Loucy (cell line): ENCODE results near the gene WNT11.

ENCODE experiments used
- H2AFZ ChIP-seq: fragments of 200-600 bp; sonication (generic); 2 replicates; pipeline ENCODE4 v1.6.0; 2016; ENCODE audit warnings: antibody characterized with exemption, mild to moderate bottlenecking, low read length, moderate library complexity
- H3F3A ChIP-seq: fragments of 200-600 bp; 2 replicates; pipeline ENCODE4 v1.6.0; 2016; ENCODE audit warnings: antibody characterized with exemption, low read depth, mild to moderate bottlenecking
- H3K27me3 ChIP-seq: fragments of 200-600 bp; sonication (generic); 2 replicates; pipeline ENCODE4 v1.6.1; 2014; ENCODE audit warnings: low read length, mild to moderate bottlenecking; ENCODE audit not compliant: insufficient read depth, poor library complexity, severe bottlenecking
- H3K36me3 ChIP-seq: fragments of 200-600 bp; sonication (generic); 2 replicates; pipeline ENCODE4 v1.6.1; 2016; ENCODE audit warnings: low read length; ENCODE audit not compliant: insufficient read depth
- H3K4me1 ChIP-seq: fragments of 200-600 bp; sonication (generic); 2 replicates; pipeline ENCODE4 v1.5.1; 2014; ENCODE audit warnings: low read length, mild to moderate bottlenecking; ENCODE audit not compliant: insufficient read depth, poor library complexity, severe bottlenecking
- H3K4me2 ChIP-seq: fragments of 200-600 bp; sonication (generic); 2 replicates; pipeline ENCODE4 v1.6.0; 2014; ENCODE audit warnings: antibody characterized with exemption, low read length, low read depth, mild to moderate bottlenecking; ENCODE audit not compliant: poor library complexity, severe bottlenecking
- H3K4me3 ChIP-seq: fragments of 200-600 bp; sonication (generic); 2 replicates; pipeline ENCODE4 v1.5.1; 2014; ENCODE audit warnings: low read length, mild to moderate bottlenecking, mixed read lengths; ENCODE audit not compliant: poor library complexity, severe bottlenecking
- H3K79me2 ChIP-seq: fragments of 200-600 bp; sonication (generic); 2 replicates; pipeline ENCODE4 v1.6.1; 2014; ENCODE audit warnings: low read length; ENCODE audit not compliant: insufficient read depth
- H3K9ac ChIP-seq: fragments of 200-600 bp; sonication (generic); 2 replicates; pipeline ENCODE4 v1.6.0; 2014; ENCODE audit warnings: mild to moderate bottlenecking, low read depth, low read length, moderate library complexity; ENCODE audit not compliant: poor library complexity, severe bottlenecking
- H3K9me2 ChIP-seq: fragments of 200-600 bp; sonication (generic); replicated peaks from 2 replicates; pipeline ENCODE4 v1.6.1; 2016; ENCODE audit warnings: low read depth, low read length, mixed read lengths
- H3K9me3 ChIP-seq: fragments of 200-600 bp; sonication (generic); 2 replicates; pipeline ENCODE4 v1.6.1; 2014; ENCODE audit warnings: mild to moderate bottlenecking, antibody characterized with exemption, low read length, low read depth; ENCODE audit not compliant: insufficient read depth
- H4K20me1 ChIP-seq: fragments of 200-600 bp; sonication (generic); 2 replicates; pipeline ENCODE4 v1.6.0; 2014; ENCODE audit warnings: antibody characterized with exemption, low read length, mild to moderate bottlenecking; ENCODE audit not compliant: insufficient read depth, poor library complexity, severe bottlenecking
- CTCF ChIP-seq: fragments of 200-600 bp; sonication (generic); conservative IDR thresholded peaks from 2 replicates; pipeline ENCODE4 v1.5.1; 2014; ENCODE audit warnings: mild to moderate bottlenecking, antibody characterized with exemption, low read length
- EZH2phosphoT487 ChIP-seq: fragments of 200-600 bp; IDR thresholded peaks from 2 replicates; pipeline ENCODE4 v1.6.1; 2018; ENCODE audit warnings: antibody characterized with exemption, mild to moderate bottlenecking, moderate library complexity, borderline replicate concordance

The WNT11 gene

GRCh38 chr11:76164861-76165751 lies 41.2 kb downstream of the WNT11 start:
- no peak overlapping the region for H3K4me3 ChIP-seq
- TF ChIP-seq CTCF (no peak), EZH2phosphoT487 (no peak)
- H3K27me3 ChIP-seq: no peaks in the 10 kb centered on the region
- H3K9me2 ChIP-seq: no peaks in the 10 kb centered on the region
- H3K9me3 ChIP-seq: no peaks in the 10 kb centered on the region
- no peak overlapping the region for H3K9ac ChIP-seq
- no peaks in the 10 kb centered on the region for H4K20me1 ChIP-seq
- H3K36me3 ChIP-seq: no peaks in the 10 kb centered on the region
- H3K79me2 ChIP-seq: no peaks in the 10 kb centered on the region
- H2AFZ ChIP-seq: no peak overlapping the region
- H3F3A ChIP-seq: no peaks in the 10 kb centered on the region
- no peaks in the 10 kb centered on the region for H3K4me1 ChIP-seq
- H3K4me2 ChIP-seq: no peak overlapping the region

GRCh38 chr11:76164081-76164480 lies 42.2 kb downstream of the WNT11 start:
- no peak overlapping the region for H3K4me2 ChIP-seq
- TF ChIP-seq CTCF: no peak
- no peak for TF ChIP-seq EZH2phosphoT487
- no peaks in the 10 kb centered on the region for H3K4me1 ChIP-seq
- H3K79me2 ChIP-seq: no peaks in the 10 kb centered on the region
- H3F3A ChIP-seq: no peaks in the 10 kb centered on the region
- H3K36me3 ChIP-seq: no peaks in the 10 kb centered on the region
- H3K9me3 ChIP-seq: no peaks in the 10 kb centered on the region
- no peaks in the 10 kb centered on the region for H3K9me2 ChIP-seq
- H3K4me3 ChIP-seq: no peak overlapping the region
- H3K27me3 ChIP-seq: no peaks in the 10 kb centered on the region
- no peaks in the 10 kb centered on the region for H4K20me1 ChIP-seq
- no peak overlapping the region for H2AFZ ChIP-seq
- H3K9ac ChIP-seq: no peak overlapping the region

GRCh38 chr11:76163289-76163880 lies 42.9 kb downstream of the WNT11 start:
- Histone ChIP-seq H3K4me2 (no peak overlapping the region), H3K27me3 (no peaks in the 10 kb centered on the region), H3K9me2 (no peaks in the 10 kb centered on the region), H3K4me3 (no peak overlapping the region), H3K9ac (no peak overlapping the region), H2AFZ (no peak overlapping the region), H3F3A (no peaks in the 10 kb centered on the region), H3K36me3 (no peaks in the 10 kb centered on the region), H3K9me3 (no peaks in the 10 kb centered on the region), H4K20me1 (no peaks in the 10 kb centered on the region), H3K4me1 (no peaks in the 10 kb centered on the region), H3K79me2 (no peaks in the 10 kb centered on the region)
- TF ChIP-seq CTCF: no peak
- no peak for TF ChIP-seq EZH2phosphoT487
